ENCODE results near the gene ARID2. TPM values are rescaled to one million over a fixed set of nuclear protein-coding genes. Genes with fewer than 3 reads are reported as not detected.

The ARID2 gene
- total RNA-seq, 1 experiment from 2014 or later = 11.0 TPM

DNA sequence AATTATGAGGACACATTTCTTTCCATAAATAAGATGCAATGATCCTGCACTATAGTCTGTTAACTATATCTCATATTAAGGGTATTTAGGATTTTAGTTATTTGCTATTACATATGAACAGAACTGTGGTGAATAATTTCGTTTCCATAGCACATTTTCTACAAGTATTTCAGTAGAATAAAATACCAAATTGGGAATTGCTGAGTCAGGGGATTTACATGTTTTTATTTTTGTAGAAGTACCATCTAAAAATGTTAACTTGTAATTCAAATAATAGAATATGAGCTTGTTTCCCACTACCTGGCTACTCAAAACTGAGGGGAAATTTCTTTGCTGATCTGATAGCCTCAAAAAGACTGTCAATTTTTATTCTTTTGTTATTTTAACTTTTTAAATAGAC lies 136.8 kb downstream of the ARID2 start:
- DNase-seq (ENCODE audit: low read depth) = no peak

DNA sequence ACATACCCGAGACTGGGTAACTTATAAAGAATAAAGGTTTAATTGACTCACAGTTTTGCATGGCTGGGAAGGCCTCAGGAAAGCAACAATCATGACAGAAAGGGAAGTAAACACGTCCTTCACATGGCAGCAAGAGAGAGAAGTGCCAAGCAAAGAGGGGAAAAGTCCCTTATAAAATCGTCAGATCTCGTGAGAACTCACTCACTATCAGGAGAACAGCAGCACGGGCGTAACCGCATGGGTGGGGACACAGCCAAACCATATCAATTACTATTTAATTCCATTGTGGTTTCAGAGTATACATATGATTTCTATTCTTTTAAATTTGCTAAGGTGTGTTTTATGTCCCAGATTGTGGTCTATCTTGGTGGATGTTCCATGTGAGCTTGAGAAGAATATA lies 142.9 kb downstream of the ARID2 start:
- DNase-seq (ENCODE audit: low read depth) = no peak

DNA sequence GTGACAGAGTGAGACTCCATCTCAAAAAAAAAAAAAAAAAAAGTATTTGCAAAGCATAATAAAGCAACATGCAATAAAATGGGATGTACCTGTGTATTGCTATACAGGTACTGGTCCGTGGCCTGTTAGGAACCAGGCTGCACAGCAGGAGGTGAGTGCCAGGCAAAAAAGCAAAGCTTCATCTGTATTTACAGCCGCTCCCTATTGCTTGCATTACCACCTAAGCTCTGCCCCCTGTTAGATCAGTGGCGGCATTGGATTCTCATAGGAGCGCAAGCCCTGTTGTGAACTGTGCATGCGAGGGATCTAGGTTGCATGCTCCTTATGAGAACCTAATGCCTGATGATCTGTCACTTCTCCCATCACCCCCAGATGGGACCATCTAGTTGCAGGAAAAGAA lies 147.6 kb downstream of the ARID2 start:
- no peak for DNase-seq (ENCODE audit: low read depth)

GRCh38 chr12:45878630-45879255 lies 149.2 kb downstream of the ARID2 start:
- DNase-seq (ENCODE audit: low read depth) = no peak

DNA sequence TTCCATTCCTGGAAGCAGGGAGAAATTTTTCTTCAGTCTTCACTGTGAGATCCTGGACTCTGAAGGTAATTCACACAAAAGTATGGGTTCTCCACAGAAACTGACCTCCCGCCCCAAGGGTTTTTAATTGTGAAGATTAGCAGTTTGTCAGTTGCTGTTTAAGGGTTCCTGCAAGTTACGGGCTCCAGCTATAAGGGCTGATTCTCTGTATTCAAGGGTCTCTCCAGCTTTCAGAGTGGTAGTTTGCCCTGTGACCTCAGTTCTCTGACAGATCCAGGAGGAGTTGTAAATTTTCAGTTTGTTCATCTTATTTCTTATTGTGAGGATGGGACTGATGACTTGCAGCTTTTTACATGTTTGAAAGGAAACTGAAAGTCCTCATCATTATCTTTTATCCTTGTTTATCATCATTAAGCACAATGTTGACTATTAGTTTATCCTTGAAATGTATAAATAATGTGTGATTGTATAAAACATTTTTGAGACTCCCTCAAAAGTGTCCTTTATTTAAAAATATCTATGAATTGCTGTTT lies 149.9 kb downstream of the ARID2 start:
- DNase-seq (ENCODE audit: low read depth) = no peak

GRCh38 chr12:45880533-45880932 lies 151.0 kb downstream of the ARID2 start:
- no peak for DNase-seq (ENCODE audit: low read depth)

- DNase-seq (ENCODE audit: low read depth) = no peak
Observed at GRCh38 chr12:45883187-45883586, 153.7 kb downstream of the ARID2 start.

DNA sequence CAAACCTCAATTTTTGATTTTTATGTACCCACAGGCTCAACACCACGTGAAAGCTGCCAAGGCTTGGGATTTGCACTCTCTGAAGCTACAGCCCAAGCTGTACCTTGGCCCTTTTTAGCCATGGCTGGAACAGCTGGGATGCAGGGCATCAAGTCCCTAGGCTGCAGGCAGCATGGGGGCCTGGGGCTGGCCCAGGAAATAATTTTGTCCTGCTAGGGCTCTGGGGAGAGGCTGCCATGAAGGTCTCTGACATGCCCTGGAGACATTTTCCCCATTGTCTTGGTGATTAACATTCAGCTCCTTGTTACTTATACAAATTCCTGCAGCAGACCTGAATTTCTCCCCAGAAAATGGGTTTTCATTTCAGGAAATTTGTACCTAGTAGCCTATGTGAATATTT lies 157.2 kb downstream of the ARID2 start:
- no peak for DNase-seq (ENCODE audit: low read depth)

DNA sequence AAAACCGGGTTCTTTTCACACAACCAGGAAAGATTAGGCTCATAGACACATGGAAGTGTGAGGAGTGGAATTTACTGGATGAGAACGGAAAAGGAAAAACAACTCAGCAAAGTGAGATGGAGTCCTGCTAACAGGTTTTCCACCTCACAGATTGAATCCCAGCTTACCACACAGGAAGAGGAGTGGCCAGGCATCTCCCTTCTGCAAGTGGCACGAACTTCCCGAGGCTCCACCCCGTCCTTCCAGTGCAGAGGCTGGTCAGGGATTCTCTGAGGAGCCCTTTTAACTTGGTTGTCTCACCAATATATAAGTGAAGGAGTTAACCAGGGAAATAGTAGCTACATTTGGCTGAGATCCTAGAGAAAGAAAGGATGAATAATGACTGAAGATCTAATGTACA lies 158.0 kb downstream of the ARID2 start:
- DNase-seq (ENCODE audit: low read depth) = no peak

DNA sequence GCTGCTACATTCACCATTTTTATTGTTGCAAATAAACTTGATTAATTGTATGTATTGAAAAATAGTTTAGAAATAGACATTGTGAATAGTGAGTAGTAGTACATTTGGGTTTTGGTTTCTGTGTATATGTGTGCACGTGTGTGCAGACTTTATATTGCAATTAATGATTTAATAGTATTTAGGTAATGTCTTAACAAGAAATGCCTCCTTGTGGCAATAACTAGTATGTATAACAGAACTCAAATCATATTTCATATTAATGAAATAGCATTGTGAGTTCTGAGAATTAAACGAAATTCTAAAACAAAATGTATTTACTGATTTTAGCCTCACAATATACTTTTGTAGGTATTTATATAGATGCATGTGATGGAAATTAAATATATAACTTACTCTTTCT lies 160.8 kb downstream of the ARID2 start:
- no peak for DNase-seq (ENCODE audit: low read depth)

GRCh38 chr12:45893240-45893639 lies 163.7 kb downstream of the ARID2 start:
- DNase-seq (ENCODE audit: low read depth) = no peak

DNA sequence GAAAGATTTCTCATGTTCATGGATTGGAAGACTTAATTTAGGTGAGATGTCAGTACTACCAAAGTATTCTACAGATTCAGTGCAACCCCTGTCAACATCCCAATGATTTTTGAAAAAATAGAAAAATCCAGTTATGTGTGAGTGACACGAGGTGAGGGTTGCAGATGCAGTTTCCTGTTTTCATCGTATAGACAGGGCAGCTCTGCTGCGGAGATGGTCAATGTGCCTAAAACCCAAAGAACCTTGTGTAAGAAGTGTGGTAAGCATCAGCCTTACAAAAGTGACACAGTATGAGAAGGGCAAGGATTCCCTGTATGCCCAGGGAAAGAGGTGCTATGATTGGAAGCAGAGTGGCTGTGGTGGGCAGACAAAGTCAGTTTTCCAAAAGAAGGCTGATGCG lies 166.5 kb downstream of the ARID2 start:
- no peak for DNase-seq (ENCODE audit: low read depth)

DNA sequence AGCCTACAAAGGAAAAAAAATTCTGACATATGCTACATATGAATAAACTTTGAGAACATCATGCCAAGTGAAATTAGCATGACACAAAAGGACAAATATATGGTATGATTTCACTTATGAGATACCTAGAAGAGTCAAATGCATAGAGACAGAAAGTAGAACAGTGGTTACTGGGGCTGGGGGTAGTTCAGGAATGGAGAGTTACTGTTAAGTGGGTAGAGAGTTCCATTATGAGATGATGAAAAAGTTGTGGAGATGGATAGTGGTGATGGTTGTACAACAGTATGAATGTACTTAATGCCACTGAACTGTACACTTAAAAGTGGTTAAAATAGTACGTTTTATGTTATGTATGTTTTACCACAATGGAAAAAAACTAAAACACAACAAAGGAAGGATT lies 168.6 kb downstream of the ARID2 start:
- no peak for DNase-seq (ENCODE audit: low read depth)

DNA sequence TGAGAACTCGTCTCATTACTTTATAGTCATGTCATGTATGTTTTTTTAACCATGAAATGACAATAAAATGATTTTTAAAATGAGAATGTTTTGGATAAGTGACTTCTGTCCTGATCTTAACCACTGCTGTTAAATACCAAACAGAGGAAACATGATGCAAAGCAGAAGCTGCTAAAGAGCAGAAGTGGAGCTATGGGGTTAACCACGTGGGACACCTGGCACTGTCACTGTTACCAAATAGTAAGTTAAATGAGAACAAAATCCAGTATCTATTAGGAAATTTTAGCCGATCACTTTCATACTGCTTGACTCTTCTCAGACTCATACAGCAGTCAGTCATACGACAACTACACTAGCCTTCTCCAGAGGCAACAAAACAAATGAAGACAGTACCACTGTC lies 178.4 kb downstream of the ARID2 start:
- no peak for DNase-seq (ENCODE audit: low read depth)

GRCh38 chr12:45909041-45909713 lies 179.7 kb downstream of the ARID2 start:
- no peak for DNase-seq (ENCODE audit: low read depth)

DNA sequence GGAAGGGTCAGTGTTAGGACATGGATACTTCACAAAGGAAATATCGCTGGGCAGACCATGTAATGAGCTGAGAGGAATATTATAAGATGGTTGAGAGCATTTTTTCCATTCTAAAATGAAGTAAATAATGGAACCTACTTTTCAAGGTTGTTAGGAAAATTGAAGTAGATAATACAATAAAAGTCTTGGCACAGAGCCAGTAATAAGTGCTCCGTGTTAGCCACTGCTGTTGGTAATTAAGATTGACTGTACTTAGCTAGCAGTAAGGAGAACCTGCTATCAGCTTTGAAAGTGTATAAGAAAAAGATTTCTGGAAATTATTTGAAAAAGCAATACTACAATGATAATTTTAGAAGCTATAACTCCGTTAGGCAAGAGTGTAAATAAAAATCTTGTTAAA lies 183.3 kb downstream of the ARID2 start:
- no peak for DNase-seq (ENCODE audit: low read depth)

GRCh38 chr12:45913631-45914030 lies 184.1 kb downstream of the ARID2 start:
- DNase-seq (ENCODE audit: low read depth) = no peak

DNA sequence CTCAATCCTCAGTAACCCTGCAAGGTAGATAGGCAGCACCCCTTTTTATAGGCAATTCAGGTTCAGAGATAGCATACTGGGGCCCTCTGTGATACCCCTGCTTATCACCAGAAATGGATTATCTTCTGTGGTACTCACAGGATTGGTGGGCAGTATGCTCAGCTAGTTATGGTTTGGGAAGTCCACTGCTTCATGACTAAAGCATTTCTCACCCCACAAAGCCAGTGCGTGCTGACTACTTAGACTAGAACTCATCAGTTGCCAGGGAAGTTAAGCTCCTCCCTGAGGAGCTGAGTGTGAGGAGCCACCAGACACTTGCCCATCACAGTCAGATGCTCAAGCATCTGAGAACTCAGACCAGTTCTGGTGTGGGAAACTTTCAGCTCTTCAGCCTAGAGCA lies 184.6 kb downstream of the ARID2 start:
- peak; percentile 79 for DNase-seq (ENCODE audit: low read depth)

- DNase-seq (ENCODE audit: low read depth) = peak; percentile 12
Observed at GRCh38 chr12:45915405-45915804, 185.9 kb downstream of the ARID2 start.

DNA sequence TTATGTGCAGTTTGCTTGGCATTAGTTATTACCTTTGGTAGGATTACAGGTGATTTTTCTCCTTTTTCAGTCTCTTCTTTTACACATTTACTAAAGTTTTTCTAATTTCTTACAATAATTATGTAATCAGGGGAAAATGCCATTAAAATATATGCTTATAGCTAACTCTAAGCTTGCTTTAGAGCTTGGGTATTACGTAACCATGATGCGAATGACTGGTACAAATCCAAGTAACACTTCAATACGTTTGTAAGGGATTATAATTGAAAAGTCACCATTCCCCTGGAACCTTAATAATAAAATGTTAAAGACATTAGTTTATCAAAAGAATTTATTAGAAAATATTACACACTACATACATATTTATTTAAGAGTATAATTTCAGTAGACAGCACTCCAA lies 189.3 kb downstream of the ARID2 start:
- no peak for DNase-seq (ENCODE audit: low read depth)

GRCh38 chr12:45928309-45928708 lies 198.8 kb downstream of the ARID2 start:
- no peak for DNase-seq (ENCODE audit: low read depth)

GRCh38 chr12:45930369-45930768 lies 200.9 kb downstream of the ARID2 start:
- no peak for DNase-seq (ENCODE audit: low read depth)

DNA sequence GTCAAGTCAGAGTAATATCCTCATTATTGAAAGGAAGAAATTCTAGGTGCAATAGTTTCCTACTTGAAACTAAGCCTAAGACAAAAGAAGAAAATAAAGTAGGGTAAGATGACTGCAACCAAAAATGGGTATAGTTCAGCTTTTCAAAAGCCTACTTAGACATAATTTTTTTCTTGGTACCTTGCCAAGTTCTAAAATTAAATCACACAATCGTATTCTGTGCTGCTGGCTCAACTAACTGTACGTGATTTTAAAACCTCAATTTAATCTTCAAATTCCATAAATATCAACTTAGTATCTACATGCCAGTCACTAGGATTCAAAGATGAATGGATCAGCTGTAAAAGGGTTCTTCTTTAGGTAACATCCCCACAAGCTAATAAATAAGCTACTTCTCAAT lies 204.0 kb downstream of the ARID2 start:
- DNase-seq (ENCODE audit: low read depth) = no peak

DNA sequence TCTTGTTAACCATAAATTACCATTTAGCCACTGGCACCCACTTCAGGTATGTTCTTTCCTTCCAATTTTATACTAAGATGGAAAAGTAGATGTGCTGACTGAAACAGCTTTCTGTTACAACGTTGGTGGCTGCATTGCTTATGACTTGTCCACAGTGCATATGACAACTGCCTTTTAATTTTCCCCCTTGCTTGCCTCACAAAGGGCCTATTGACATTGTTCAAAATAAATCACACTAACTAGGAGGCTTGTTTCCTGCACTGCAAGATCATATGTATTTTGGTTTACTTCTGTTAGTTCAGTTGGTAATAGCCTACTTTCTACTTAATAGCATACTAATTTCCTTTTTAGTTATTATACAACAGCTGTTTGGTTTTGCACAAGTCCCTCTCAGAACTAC lies 205.4 kb downstream of the ARID2 start:
- no peak for DNase-seq (ENCODE audit: low read depth)
